Esophagus muscularis mucosa (tissue), 4 donors: ENCODE results near the gene KLC1. TPM values are rescaled to one million over a fixed set of nuclear protein-coding genes. Genes with fewer than 3 reads are reported as not detected.

Experiments
- DNase-seq: peaks from one replicate; pipeline ENCODE4 v3.0.0-alpha.2; 2017; ENCODE audit errors: extremely low spot score
- H3K27ac ChIP-seq, 4 donors: fragments of 200-600 bp; sonication (generic); replicated peaks in 1 of 4; 1 replicate in 3 of 4; 2 replicates in 1 of 4; pipeline ENCODE4 v1.5.1; 2016 to 2019; ENCODE audit warnings: mild to moderate bottlenecking in 1 of 4
- H3K27me3 ChIP-seq, 4 donors: fragments of 200-600 bp; sonication (generic); one replicate each; pipeline versions ENCODE4 v1.5.1 to v1.6.0; 2016 to 2019
- H3K36me3 ChIP-seq, 4 donors: fragments of 200-600 bp; sonication (generic); one replicate each; pipeline ENCODE4 v1.5.1; 2016 to 2019
- H3K4me1 ChIP-seq, 4 donors: fragments of 200-600 bp; sonication (generic); one replicate each; pipeline ENCODE4 v1.5.1; 2016 to 2019
- H3K4me3 ChIP-seq, 4 donors: fragments of 200-600 bp; sonication (generic); 1 replicate in 2 of 4; 2 replicates in 2 of 4; pipeline ENCODE4 v1.5.1; 2016 to 2019; ENCODE audit warnings: mild to moderate bottlenecking in 4 of 4, moderate library complexity in 1 of 4
- H3K9me3 ChIP-seq, 4 donors: fragments of 200-600 bp; sonication (generic); 1 replicate in 3 of 4; 2 replicates in 1 of 4; pipeline ENCODE4 v1.5.1; 2016 to 2019
- CTCF ChIP-seq, 3 experiments: fragments of 200-600 bp in 2 of 3; fragments of 450-650 bp in 1 of 3; sonication (generic) in 2 of 3; IDR thresholded peaks; one replicate each; pipeline ENCODE4 v1.5.1; 2017 to 2019; ENCODE audit warnings: antibody characterized with exemption in 3 of 3, mild to moderate bottlenecking in 2 of 3, moderate library complexity in 1 of 3
- EP300 ChIP-seq: sonication (generic); formaldehyde crosslinking; IDR thresholded peaks from one replicate; pipeline ENCODE4 v1.6.1; 2017; ENCODE audit warnings: antibody characterized with exemption
- POLR2A ChIP-seq: fragments of 450-650 bp; IDR thresholded peaks from one replicate; pipeline ENCODE4 v1.6.1; 2017; ENCODE audit warnings: antibody characterized with exemption, moderate library complexity, mild to moderate bottlenecking, low read depth
- POLR2AphosphoS5 ChIP-seq, 2 donors: sonication (generic); formaldehyde crosslinking; IDR thresholded peaks; one replicate each; pipeline ENCODE4 v1.6.1; 2017; ENCODE audit warnings: antibody characterized with exemption in 2 of 2
- WGBS: methylation state at CpG from one replicate; pipeline ENCODE4 v1.1.5; 2018; 5-methylcytosine and 5-hydroxymethylcytosine counted together
- intact Hi-C: fragments of 100-400 bp; cut with DNase I; formaldehyde crosslinking; loops from one replicate; pipeline ENCODE4 v1.15.1; 2023
- total RNA-seq, 4 donors: library from RNA; depleted of rRNA; stranded (reverse); fragments of >200 nt; gene quantifications; one replicate each; pipeline versions ENCODE4 v1.1.0 to v1.2.1, GENCODE V29; 2016

Gene KLC1
- total RNA-seq, 4 donors from 2014 or later: 285 to 343 (median 312) TPM

- H3K36me3 ChIP-seq: peaks cover 3 to 41% (median 33%) of the 10 kb centered on the region in 4 donors
- 85% methylated on average over 4 of the region's 18 CpGs for WGBS
- intact Hi-C loops: no loop called here
Measured at GRCh38 chr14:103708750-103709187, 79.8 kb downstream of the KLC1 start.

GRCh38 chr14:103709814-103710213, 80.8 kb downstream of the KLC1 start:
- H3K27me3 ChIP-seq: no peaks in the 10 kb centered on the region
- H3K4me1 ChIP-seq: peaks cover 54 to 77% (median 68%) of the 10 kb centered on the region in 4 donors
- H3K9me3 ChIP-seq: no peaks in the 10 kb centered on the region
- H3K4me3 ChIP-seq: no peak overlapping the region
- peaks cover 0 to 30% (median 23%) of the 10 kb centered on the region in 4 donors for H3K36me3 ChIP-seq
- intact Hi-C loops: no loop called here
- no peak for TF ChIP-seq POLR2A
- no peak for TF ChIP-seq CTCF (IDR thresholded peaks at IDR 0.05)
- no peak for TF ChIP-seq EP300
- no peak for TF ChIP-seq POLR2AphosphoS5 (IDR thresholded peaks at IDR 0.05)
- 89% methylated on average over 13 of the region's 15 CpGs for WGBS
- no peak overlapping the region for H3K27ac ChIP-seq
- no peak for DNase-seq

More at GRCh38 chr14:103708750-103709187, 79.8 kb downstream of the KLC1 start:
- DNase-seq: no peak
- H3K9me3 ChIP-seq: no peaks in the 10 kb centered on the region
- peaks cover 46 to 73% (median 61%) of the 10 kb centered on the region in 4 donors for H3K4me1 ChIP-seq
- no peaks in the 10 kb centered on the region for H3K27me3 ChIP-seq
- H3K4me3 ChIP-seq: no peak overlapping the region
- peak overlapping the region in 2 of 4 donors; percentile 26 for H3K27ac ChIP-seq
- peak in 1 of 2 donors; percentile 29 for TF ChIP-seq POLR2AphosphoS5 (IDR thresholded peaks at IDR 0.05)
- no peak for TF ChIP-seq EP300
- no peak for TF ChIP-seq POLR2A
- no peak for TF ChIP-seq CTCF (IDR thresholded peaks at IDR 0.05)

GRCh38 chr14:103710771-103711377, 81.9 kb downstream of the KLC1 start:
- peaks cover 0 to 20% (median 17%) of the 10 kb centered on the region in 4 donors for H3K36me3 ChIP-seq
- WGBS: 84% methylated on average over 9 of the region's 9 CpGs
- no peak overlapping the region for H3K4me3 ChIP-seq
- H3K27ac ChIP-seq: peak overlapping the region in 2 of 4 donors; percentile 23 to 72
- H3K9me3 ChIP-seq: no peaks in the 10 kb centered on the region
- H3K27me3 ChIP-seq: no peaks in the 10 kb centered on the region
- DNase-seq: no peak
- peaks cover 53 to 75% (median 65%) of the 10 kb centered on the region in 4 donors for H3K4me1 ChIP-seq
- TF ChIP-seq CTCF (IDR thresholded peaks at IDR 0.05): no peak
- TF ChIP-seq EP300: no peak
- TF ChIP-seq POLR2A: no peak
- TF ChIP-seq POLR2AphosphoS5 (IDR thresholded peaks at IDR 0.05): no peak
- intact Hi-C loops: no loop called here

- Histone ChIP-seq H3K27me3 (no peaks in the 10 kb centered on the region), H3K4me1 (peaks cover 51 to 74% (median 64%) of the 10 kb centered on the region in 4 donors), H3K36me3 (peaks cover 0 to 12% (median 10%) of the 10 kb centered on the region in 4 donors), H3K27ac (peak overlapping the region; percentile 23 to 72 (median 52)), H3K9me3 (no peaks in the 10 kb centered on the region), H3K4me3 (no peak overlapping the region)
- DNase-seq: no peak
- TF ChIP-seq EP300: no peak
- peak in 1 of 2 donors; percentile 20 for TF ChIP-seq POLR2AphosphoS5 (IDR thresholded peaks at IDR 0.05)
- WGBS: 76% methylated on average over 13 of the region's 27 CpGs
- intact Hi-C loops: no loop called here
Measured at GRCh38 chr14:103711516-103712431, 82.8 kb downstream of the KLC1 start.
